SKM-1 treated with dmso at 0.1 percent for 144 hours (cell line): ENCODE measurements around the gene HSP90AB1.
A peak's percentile ranks its signal among the peaks of the same experiment; 100 is the strongest.

Experiments
- DNase-seq: peaks from one replicate; lab custom pipeline; 2025; ENCODE audit not compliant: unreplicated experiment; lab: John Stamatoyannopoulos, UW

Gene HSP90AB1

GRCh38 chr6:44254191-44255104 lies 7.5 kb downstream of the HSP90AB1 start:
- no peak for DNase-seq

- DNase-seq: no peak
These were observed 8.4 kb downstream of the HSP90AB1 start for GRCh38 chr6:44255105-44255808.

- DNase-seq: no peak
These were observed 9.2 kb downstream of the HSP90AB1 start for GRCh38 chr6:44255871-44256774.

GRCh38 chr6:44256775-44257024 lies 9.8 kb downstream of the HSP90AB1 start:
- DNase-seq: no peak

GRCh38 chr6:44257025-44257752 lies 10.3 kb downstream of the HSP90AB1 start, which contains the start of gene SLC35B2:
Gene SLC35B2, minus strand, starts transcription at chr6:44257528. Its CDS starts 118 bp downstream, at chr6:44257410.
- peak; percentile 65 for DNase-seq

GRCh38 chr6:44257753-44258324 lies 10.9 kb downstream of the HSP90AB1 start:
- DNase-seq: no peak

- DNase-seq: no peak
These were observed 11.5 kb downstream of the HSP90AB1 start for GRCh38 chr6:44258325-44258863.

- no peak for DNase-seq
These were observed 12.0 kb downstream of the HSP90AB1 start for GRCh38 chr6:44258921-44259320.

GRCh38 chr6:44260011-44260410 lies 13.1 kb downstream of the HSP90AB1 start:
- DNase-seq: no peak

GRCh38 chr6:44260451-44261297 lies 13.8 kb downstream of the HSP90AB1 start:
- DNase-seq: no peak

- DNase-seq: no peak
These were observed 14.7 kb downstream of the HSP90AB1 start for GRCh38 chr6:44261581-44261980.

- DNase-seq: no peak
These were observed 15.8 kb downstream of the HSP90AB1 start for GRCh38 chr6:44262467-44263353.

GRCh38 chr6:44263354-44264100 lies 16.6 kb downstream of the HSP90AB1 start:
- DNase-seq: no peak

GRCh38 chr6:44264154-44265006 lies 17.5 kb downstream of the HSP90AB1 start:
- DNase-seq: peak; percentile 89

GRCh38 chr6:44265007-44265721 lies 18.3 kb downstream of the HSP90AB1 start, which contains the start of gene NFKBIE:
Gene NFKBIE, minus strand, starts transcription at chr6:44265551. Its CDS starts 205 bp downstream, at chr6:44265346.
- peak; percentile 54 for DNase-seq
